RPMI8226 (cell line): ENCODE data around the gene ARL4C.
"Not testable (repeated sequence)": the region's sequence is repeated elsewhere in the genome, so short reads cannot be mapped to it uniquely, and the experiment has no call there.

Experiments used
- DNase-seq: peaks from one replicate; pipeline ENCODE4 v3.0.0-alpha.2; 2015

The ARL4C gene

DNA sequence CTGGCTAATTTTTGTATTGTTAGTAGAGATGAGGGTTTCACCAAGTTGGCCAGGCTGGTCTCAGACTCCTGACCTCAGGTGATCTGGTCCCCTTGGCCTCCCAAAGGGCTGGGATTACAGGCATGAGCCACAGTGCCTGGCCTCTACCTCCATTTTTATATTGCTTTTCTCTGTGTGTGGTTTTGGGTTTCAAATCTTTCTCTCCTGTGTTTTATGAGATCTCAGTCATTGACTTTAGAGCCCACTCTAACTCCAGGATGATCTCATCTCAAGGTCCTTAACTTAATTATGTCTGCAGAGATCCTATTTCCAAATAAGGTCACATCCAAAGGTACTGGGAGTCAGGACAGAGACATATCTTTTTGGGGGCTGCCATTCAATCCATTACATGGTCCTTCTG is 24.7 kb downstream of the ARL4C start:
- no peak for DNase-seq

GRCh38 chr2:234469972-234470371 is 26.9 kb downstream of the ARL4C start:
- DNase-seq: no peak

GRCh38 chr2:234469251-234469845 is 27.5 kb downstream of the ARL4C start:
- no peak for DNase-seq

DNA sequence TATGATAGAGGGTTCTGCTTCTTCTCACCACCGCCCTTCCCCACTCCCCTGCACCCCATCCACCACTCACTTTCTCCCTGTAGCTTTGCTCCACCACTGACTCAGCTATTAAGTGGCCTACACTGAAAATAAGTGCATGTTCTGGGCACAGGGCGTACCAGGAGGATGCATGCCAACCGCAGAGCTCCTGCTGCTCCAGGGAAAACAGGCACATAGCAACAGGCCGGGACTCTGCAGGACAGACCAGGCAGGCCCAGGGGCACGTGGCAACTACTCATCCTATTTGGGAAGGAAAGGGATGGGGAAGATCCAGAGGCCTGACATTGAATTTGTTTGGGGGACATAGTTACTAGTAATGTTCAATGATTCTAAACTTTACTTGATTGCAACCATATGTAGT is 28.4 kb downstream of the ARL4C start:
- no peak for DNase-seq

DNA sequence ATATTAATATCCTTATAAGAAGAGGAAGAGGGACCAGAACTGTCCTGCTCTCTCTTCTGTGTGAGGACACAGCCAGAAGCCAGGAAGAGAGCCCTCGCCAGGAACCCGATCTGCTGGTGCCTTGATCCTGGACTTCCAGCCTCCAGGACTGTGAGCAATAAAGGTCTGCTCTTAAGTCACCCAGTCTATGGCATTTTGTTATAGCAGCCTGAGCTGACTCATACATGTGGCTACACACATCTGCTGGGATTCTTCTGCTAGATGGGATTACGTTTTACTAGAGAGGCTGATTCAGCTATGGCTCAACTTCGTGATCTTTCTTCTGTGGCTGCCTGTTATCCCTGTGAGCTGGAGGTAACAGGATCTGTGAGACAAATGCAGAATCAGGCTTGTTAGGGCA is 29.6 kb downstream of the ARL4C start:
- no peak for DNase-seq

DNA sequence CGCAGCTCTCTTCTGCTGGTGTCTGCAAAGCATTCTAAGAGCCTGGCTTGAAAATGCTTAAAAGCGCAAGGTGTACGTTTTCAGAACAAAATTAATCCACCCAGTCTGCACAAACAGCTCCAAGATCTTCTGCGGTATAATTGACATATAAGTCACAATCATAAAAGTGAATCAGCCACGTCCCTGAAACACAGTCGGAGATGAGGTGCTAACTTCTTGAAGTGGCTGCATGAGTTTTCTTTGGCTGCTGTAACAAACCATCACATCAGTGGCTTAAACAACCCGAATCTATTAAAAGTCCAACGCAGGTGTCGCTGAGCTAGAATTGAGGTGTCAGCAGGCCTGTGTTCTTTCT is 32.6 kb downstream of the ARL4C start:
- DNase-seq: peak; percentile 17

DNA sequence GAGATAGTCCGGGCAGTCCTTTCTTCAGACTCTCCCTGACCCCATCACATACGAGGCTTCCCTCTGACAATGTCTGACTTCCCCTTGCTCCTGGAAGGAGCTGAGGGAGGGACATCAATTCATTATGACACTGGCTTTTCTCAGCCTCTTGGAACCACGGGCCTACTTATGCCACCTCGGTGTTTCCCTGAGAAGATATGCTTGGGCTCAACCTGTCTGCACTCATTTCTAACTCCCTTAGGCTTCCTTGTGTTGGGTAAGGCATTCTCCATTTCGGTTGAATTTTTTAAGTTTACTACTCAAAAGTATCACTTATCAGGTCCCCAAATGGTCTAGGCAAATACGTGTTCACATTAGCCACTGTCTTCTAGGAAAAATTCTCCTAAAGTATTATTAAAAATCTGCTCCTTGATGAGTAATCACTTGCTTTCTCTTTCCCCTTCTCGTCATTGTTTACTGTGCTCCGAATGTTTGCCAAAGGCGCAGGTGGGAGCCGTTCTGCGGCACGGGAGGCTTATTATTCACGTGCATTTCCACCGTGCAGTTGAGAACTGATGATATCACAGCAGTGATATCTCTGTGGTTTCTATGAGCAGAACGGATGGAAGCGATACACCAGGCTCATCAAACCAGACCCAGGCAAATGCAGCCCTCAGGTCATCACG is 33.1 kb downstream of the ARL4C start:
- DNase-seq: peak; percentile 47

- no peak for DNase-seq
Measured at GRCh38 chr2:234462218-234462992, 34.5 kb downstream of the ARL4C start.

GRCh38 chr2:234459401-234460009 is 37.4 kb downstream of the ARL4C start:
- no peak for DNase-seq

DNA sequence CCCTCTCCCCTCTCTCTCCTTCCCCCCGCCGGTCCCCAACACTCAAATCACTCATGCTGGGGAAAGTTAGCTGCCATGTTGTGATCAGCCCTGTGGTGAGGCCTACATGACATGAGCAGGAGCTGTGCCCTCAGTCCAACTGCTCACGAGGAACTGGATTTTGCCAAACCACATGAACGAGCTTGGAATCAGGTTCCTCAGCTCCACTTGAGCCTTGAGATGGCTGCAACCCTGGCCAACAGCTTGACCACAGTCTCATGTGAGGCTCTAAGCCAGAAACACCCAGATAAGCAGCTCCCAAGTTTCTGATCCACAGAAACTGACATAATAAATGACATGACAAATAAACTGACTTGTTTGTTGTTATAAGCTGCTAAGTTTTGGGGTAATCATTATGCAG is 38.4 kb downstream of the ARL4C start:
- DNase-seq: no peak

DNA sequence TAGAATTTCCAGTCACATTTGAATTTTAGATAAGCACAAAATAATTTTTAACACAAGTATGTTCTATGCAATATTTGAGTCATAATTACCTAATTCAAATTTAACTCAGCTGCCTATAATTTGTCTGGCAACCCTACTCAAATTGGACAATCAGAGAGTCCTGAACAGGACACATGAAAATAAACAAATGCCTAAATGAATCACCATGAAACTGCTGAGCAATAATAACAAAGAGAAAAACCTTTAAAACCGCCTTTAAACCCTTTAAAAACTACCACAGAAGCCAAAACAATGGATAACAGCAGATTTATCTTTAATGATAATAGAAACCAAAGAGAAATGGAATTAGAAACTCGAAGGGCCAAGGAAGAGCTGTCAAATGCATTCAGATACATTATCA is 39.5 kb downstream of the ARL4C start:
- no peak for DNase-seq

- DNase-seq: not testable (repeated sequence)
Measured at GRCh38 chr2:234455246-234455645, 41.6 kb downstream of the ARL4C start.

GRCh38 chr2:234454433-234454832 is 42.4 kb downstream of the ARL4C start:
- DNase-seq: no peak

- peak; percentile 15 for DNase-seq
Measured at GRCh38 chr2:234453216-234453615, 43.7 kb downstream of the ARL4C start.

DNA sequence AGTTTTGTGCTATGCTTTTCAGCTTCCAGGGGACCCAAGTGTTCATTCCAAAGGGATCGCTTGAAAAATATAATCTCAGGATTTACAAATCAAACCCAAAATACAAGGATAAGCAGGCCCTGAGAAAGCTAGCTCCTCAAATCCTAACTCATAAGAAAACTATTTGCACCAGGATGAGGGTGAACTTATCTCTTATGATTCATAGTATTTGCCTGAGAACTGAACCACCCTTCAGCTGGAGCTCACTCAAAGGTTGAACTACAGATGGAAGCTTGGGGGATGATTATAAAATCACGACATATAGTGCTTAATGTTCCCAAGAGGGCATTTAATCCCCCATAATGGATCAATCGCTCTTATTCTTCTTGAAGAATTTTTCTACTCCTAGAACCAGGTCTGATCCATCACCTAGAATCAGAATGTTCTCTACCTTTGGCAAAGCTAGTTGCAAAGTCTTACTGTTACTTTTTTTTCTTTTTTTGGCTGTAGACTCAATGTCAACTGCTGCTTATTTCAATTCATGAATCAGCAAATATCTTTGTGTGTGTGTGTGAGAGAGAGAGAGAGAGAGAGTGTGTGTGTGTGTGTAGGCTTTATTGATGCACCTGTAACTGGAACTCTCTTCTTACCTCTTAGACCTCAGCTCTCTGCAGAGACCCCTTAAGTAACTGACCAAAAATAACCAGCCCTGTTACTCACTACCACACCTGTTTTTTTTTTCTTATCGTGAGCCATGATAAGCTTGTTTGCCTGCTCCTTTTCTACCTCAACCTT is 44.8 kb downstream of the ARL4C start:
- DNase-seq: peak; percentile 32

DNA sequence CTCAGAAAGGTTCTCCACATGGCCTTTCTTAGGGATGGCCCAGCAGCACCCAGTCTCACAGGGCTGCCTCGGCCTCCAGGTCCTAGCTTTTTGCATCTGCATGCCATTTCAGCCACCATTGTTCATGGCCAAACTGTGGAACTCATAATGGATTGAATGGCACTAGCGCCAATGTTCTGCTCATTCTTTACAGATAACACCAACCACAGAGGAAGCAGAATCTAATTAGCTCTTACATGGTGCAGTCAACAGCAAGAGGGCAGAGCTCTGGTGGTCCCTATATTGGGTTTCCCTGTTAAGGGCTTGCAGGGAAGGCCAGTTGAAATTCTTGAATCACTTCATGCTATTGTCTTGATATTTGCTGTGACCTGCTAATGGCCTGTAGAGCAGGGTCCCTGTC is 45.6 kb downstream of the ARL4C start:
- no peak for DNase-seq

DNA sequence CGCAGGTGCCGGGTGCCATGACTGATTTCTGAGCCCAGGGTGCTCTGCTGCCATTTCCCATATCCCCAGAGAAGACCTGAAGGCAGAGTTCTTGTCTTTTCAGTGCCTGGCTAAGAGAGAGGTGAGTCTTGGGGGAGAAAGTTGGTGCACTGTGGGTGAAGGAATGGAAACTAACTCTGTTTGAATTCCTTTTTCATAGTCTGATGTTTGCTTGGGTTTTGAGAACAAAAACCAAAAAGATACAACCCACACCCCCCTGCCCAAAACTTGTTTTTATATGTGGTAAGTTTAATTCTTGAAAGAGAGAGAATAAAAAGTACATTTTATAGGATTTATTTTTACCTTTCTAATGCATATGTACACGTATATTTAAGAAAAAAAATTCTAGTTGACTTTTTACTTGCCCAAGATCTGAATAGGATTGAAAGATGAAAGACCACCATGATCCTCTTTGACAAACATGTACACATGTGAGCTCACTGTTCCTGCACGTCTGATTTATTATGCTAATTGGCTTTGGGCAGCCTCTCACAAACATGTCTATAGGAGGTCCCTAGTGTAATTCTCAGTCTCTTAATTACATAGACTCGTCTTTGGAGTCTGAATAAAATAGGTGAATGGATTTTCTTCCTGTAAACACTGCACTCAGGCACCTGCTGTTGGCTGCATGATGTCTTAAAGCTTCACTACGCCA is 46.3 kb downstream of the ARL4C start:
- DNase-seq: no peak

GRCh38 chr2:234448506-234449184 is 48.2 kb downstream of the ARL4C start:
- no peak for DNase-seq

GRCh38 chr2:234447963-234448362 is 48.9 kb downstream of the ARL4C start:
- no peak for DNase-seq

GRCh38 chr2:234447189-234447588 is 49.7 kb downstream of the ARL4C start:
- DNase-seq: no peak

- peak; percentile 67 for DNase-seq
Measured at GRCh38 chr2:234446404-234447076, 50.3 kb downstream of the ARL4C start.
